HT-29 (cell line): ENCODE results near the gene DCST1. TPM values are rescaled to one million over a fixed set of nuclear protein-coding genes. Genes with fewer than 3 reads are reported as not detected.

Experiments used
- DNase-seq: peaks from one replicate; pipeline ENCODE4 v3.0.0-alpha.2; 2015; ENCODE audit warnings: low spot score
- total RNA-seq: library from RNA; depleted of rRNA; stranded (reverse); fragments of >200 nt; shearing (Covaris generic); gene quantifications from 2 replicates; pipeline ENCODE4 v1.2.3, GENCODE V29; 2014

DCST1 gene
- total RNA-seq, 1 experiment from 2014 or later: 0.05 TPM

DNA sequence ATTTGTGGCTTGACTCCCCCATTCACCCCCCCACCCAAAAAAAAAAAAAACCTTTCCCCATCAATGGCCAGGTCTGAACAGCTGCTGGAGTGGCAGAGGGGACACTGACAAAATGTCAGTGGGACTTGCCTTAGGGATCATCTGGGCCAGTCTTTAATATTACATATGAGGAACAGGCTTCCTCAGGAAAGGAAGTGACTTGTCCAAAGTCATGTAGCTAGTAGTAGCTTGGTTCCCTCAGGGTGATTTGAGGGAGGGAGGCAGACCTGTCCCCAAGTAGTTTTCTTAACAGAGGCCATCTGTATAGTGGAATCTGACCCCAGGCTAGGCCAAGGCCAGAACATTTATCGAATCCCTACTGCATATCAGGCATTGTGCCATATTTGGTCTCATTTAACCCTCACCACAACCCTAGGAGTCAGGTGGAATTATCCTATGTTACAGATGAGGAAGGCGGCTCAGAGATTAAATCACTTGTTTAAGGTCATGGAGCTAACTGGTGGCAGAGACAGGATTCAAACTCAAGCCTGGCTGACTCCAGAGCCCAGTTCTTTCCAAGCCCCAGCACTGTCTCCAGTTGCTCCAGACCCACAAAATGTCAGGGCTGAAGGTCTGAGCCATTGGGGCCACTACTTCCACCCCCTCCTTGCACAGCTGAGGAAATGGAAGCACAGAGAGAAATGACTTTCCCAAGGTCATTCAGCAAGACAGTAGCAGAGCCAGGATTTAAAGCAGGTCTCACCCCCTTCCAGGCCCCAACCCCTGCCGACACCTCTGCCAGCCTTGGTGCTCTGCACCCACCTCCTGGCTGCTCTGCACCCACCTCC lies 20.6 kb upstream of the DCST1 start:
- no peak for DNase-seq

DNA sequence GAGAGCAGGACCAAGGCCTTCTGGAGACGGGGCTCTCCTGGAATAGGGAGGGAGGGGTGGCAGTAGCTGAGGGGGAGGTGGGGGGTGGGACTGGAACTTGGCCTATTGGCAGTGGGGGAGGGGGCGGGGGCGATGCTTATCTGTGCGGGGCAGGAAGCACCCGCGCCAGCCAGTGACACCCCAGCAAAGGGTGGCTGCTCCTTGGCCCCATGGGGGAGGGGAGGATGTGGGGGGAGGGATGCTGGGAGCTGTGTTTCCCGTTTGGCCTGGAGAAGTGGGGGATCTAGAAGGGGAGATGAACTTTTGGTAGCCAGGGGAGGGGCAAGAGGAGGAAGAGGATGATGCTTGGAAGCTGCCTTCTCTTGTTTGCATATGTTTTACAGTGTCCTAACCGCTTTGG lies 20.0 kb upstream of the DCST1 start:
- no peak for DNase-seq

DNA sequence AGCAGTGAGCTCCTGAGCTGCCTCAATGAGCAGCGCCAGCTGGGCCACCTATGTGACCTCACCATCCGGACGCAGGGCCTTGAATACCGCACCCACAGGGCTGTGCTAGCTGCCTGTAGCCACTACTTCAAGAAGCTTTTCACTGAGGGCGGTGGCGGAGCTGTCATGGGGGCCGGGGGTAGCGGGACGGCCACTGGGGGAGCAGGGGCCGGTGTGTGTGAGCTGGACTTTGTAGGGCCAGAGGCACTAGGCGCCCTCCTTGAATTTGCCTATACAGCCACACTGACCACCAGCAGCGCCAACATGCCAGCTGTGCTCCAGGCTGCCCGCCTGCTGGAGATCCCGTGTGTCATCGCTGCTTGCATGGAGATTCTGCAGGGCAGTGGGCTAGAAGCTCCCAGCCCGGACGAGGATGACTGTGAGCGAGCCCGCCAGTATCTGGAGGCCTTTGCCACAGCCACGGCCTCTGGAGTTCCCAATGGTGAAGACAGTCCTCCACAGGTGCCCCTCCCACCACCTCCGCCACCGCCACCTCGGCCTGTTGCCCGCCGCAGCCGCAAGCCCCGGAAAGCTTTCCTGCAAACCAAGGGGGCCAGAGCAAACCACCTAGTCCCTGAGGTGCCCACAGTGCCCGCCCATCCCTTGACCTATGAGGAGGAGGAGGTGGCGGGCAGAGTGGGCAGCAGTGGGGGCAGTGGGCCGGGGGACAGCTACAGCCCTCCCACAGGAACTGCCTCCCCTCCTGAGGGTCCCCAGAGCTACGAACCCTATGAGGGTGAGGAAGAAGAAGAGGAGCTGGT lies 18.7 kb upstream of the DCST1 start:
- DNase-seq: no peak

DNA sequence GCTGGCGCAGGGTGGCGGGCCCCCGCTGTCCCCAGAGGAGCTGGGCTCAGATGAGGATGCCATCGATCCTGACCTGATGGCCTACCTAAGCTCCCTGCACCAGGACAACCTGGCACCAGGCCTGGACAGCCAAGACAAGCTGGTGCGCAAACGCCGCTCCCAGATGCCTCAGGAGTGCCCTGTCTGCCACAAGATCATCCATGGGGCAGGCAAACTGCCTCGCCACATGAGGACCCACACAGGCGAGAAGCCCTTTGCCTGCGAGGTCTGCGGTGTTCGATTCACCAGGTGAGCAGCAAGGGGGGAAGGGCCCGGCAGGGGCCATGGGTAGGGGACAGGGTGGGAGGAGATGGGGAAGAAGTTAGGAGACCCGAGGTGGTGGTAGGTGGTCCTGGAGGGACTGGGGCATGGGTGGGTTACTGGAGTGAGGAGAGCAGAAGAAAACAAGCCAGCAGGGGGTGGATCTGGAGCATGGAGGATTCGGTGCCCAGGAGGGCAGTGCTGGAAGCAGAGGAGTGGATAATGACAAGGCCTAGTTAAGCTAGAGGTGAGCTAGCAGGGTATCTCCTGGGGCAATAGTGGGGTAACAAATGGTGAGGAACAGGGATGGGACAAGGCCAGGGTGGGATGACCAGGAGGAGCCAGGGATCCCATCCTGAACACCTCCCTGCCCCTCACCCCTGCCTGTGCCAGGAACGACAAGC lies 17.9 kb upstream of the DCST1 start:
- DNase-seq: no peak

DNA sequence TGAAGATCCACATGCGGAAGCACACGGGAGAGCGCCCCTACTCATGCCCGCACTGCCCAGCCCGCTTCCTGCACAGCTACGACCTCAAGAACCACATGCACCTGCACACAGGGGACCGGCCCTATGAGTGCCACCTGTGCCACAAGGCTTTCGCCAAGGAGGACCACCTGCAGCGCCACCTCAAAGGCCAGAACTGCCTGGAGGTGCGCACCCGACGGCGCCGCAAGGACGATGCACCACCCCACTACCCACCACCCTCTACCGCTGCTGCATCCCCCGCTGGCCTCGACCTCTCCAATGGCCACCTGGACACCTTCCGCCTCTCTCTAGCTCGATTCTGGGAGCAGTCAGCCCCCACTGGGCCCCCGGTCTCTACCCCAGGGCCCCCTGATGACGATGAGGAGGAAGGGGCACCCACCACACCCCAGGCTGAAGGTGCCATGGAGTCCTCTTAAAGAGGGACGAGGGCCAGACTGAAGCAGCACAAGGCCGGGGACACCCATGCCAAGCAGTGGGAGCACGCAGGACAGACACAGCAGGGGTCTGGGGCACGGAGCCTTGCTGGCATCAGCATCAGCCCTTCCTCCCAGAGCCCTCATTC lies 17.3 kb upstream of the DCST1 start:
- no peak for DNase-seq

DNA sequence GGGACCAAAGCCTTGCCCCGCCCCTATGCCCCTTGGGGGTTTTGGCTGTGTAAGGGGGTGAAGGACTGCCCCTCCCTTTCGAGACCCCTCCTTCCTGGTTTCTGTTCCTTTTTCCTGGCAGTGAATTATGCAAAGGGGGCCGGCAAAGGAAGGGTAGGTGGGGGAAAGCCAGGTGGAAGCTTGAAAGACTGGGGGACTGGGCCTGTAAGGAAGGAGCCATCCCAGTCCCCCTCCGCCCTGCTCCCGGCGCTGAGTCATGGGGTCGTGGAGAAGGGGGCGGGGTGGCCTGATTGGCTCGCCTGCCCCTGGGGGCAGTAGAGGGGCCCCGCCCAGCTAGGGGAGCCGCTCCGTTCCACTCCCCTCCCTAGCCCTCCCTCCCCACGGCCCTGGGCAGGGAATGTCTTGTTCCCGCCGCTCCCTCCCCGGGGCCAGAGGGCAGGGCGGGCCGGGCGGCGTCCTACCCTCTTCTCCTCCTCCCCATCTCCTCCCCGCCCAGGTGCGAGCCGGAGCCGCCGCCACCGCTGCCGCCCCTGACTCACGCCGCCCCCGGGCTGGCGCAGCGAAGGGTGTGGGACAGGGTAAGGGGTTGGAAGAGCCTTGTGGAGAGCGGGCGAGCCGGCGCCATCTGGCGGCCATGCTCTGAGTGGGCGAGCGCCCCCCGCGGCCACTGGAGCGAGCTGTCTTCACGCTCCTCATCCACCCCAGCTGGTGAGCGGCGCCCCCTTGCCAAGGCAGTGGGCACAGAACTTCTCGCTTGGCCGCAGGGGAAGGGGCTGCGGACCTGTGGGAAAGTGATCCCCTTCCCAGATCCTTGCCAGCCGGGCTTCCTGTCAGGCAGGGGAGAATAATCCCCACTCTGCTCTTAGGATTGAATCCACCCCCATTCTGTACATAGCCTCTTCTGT lies 16.3 kb upstream of the DCST1 start:
- DNase-seq: peak; percentile 96

DNA sequence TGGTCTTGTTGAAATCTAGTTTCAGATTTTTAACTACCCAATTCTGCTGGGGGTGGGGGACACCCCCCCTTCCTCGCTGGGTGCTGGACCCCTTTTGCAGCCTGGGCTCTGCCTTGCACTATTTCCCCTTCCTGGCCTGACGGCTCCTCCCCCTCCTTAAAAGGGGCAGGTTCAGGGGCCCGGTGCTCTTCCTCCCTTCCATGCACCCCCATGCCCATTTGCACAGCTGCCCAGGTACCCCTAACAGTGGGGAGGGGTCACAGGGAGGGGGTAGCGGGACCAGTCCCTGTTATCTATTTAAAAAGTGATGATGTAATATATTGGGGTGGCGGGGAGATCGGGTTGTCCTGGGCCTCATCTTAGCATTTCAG lies 15.7 kb upstream of the DCST1 start:
- no peak for DNase-seq

DNA sequence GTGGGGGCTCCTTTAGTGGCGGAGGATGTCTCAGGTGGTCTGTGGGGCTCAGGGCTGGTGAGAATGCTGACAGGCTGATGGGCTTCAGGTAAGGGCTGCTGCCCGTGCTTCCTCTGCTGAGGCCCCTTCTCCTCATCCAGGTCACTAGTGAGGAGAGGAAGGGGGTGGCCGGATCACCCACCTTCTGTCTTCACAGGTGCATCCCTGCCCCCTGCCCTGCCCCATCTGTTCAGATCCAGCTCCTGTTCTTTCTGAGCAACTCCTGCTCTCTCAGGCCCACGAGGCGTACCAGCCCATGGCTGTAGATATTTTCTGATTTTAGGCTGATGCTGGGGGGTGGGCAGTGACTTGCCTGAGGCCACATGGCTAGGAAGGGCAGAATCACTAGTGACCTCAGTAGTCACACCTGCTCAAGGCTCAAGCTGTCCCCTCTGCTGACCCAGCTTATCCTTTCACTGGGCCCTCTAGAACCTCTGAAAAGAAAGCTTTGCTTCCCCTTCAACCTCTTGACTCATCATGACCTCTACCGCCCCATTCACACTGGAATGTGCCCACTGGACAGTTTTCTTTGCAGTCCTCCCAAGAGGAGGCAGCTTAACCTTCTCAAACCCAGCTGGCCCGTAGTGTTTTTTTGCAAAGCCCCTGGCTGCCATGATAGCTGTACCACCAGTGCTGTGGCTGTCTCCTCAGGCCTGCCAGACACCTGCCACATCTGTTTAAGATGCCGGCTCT lies 14.8 kb upstream of the DCST1 start:
- DNase-seq: no peak

DNA sequence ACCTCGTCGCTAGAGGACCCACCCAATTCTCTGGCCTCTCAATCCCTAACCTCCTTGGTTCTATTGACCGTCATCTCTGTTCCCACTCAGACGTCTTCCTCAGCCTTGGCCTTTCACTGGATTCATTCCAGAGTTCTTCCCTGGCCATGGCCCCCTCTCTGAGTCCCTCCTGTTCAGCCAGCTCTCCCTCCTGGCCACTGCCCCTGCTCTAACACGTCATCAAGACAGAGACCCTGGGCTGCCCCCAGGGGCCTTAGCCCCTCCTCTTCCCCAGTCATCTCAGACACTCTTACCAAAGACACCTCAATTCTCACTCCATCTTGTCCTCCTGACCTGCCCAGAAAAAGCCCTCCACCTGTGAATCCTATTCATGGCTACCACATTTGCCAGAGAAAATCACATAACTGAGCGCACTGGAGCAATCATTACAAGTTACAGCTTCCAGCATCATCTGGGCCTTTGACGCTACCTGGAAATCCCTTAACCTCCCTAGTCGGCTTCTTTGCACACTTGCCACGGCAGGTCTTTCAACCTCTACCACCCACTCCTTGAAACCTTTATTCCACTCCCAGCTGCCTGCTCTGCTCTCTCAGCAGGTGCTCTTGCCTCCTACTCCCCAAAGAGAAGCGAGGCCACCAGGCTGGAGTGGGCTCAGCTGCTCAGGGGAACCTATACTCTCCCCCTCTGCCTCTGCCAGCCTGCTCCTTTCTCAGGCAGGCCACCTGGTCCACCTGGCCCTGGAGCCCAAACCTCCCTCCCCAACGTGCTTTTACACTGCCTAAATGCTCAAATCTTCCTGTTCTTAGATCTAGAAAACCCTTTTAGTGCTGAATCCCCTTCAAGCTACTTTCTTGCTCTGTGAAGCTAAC lies 14.0 kb upstream of the DCST1 start:
- no peak for DNase-seq

DNA sequence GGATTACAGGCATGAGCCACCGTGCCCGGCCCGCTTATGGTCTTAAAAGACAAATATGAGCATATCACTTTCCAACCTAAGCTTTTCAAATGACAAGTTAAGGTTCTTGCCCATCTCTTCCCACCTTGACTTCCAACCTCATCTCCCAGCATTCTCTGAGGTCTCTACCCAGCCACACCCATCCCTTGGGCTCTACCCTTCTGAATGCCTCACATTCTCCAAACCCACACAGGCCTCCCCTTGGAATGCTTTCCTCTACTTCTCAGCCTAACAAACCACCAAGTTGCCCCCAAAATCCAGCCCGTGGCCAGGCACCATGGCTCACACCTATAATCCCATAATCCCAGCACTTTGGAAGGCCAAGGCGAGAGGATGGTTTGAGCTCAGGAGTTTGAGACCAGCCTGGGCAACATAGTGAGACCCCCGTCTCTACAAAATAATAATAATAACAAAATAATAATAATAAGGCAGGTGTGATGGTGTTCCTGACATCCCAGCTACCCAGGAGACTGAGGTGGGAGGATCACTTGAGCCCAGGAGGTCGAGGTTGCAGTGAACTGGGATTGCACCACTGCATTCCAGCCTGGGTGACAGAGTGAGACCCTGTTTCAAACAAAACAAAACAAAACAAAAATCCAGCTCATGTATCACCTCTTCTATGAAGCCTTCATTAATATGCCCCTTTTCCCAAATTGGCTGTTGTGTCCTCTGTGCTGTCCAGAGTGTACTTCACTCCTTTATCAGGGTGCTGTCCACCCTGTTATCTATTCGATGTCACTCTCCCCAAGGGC lies 11.3 kb upstream of the DCST1 start:
- DNase-seq: no peak

DNA sequence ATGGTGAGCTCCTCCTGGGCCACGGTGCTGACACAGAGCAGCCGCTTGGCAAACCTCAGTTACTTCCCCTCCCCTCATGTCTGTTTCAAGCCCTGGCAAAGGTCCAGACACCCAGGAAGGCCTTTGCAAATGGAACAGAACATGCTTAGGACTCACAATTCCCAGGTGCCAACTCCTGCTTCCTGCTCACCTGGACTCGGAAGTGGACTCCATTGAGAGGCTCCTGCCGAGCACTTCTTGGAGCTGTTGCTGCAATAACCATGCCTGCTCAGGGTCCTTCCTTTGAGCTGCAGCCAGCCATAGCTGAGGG lies 10.7 kb upstream of the DCST1 start:
- DNase-seq: peak; percentile 55

DNA sequence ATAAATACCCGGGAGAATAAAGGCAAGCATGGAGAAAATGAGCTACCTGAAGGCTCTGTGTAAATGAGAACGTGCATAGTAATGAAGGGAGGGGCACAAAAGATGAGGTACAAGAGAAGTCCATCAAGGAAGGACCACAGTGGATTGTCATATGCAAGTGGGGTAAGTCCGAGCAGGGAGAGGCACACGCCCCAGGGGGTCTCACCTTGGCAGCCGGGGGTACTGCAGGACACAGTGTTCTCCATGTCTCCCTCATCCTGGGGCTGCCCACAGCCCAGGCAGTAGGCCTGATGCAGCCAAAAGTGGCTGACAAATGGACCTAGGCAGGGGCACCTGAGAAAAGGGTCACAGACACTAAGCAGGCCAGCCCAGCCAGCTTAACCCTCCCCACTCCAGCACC lies 10.0 kb upstream of the DCST1 start:
- no peak for DNase-seq

DNA sequence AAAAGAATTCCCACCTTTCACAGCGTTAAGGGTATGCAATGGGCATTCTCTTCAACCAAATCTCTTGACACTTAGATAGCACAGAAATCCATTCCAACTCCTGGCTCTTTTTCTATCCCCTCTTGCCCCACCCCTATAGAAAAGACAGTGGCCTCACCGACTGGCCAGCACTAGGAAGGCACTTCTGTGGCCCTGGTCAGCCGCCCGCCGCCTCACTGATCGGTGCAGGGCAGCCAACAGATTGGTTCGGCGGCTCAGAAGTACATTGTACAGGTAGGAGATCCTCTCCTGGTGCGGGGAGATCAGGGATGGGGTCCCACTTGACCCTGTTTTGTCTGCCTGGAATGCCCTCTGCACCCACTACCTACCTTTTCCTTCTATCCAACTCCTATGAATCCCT lies 9.3 kb upstream of the DCST1 start:
- DNase-seq: no peak

DNA sequence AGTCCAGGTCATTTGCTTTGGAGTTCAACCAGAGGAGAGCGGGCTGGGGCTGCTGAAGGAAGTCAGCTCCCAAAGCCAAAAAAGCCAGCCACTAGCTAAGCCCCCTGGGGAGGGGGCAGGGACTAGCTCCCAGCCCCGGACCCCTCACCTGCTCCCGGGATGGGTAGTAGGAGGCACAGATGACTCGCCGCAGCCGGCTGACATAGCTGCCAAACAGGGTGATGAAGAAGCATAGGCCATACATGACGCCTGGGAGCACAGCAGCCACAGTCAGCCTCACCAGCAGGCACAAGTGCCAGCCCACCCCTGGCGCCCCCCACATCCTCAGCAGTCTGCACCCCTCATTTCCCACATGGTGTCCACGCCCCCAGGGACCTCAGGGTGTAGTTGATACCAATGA lies 7.5 kb upstream of the DCST1 start:
- DNase-seq: no peak

DNA sequence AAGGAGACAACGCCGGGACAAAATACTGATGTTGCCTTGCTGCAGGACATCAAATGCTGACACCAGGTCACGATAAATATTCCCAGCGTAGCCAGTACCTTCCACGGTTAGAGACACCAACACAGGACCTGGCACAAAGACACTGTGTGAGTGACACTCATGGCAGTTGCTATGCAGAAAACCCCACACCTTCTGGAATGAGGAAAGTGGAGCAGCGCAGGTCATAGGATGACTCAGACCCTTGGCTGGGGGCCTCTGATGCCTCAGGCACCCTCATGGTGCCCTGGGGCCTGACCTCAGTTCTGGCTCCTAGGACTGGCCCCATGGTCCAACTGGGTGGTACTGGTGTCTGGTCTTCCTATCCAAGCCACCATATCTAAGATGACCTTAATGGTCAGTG lies 7.0 kb upstream of the DCST1 start:
- no peak for DNase-seq

DNA sequence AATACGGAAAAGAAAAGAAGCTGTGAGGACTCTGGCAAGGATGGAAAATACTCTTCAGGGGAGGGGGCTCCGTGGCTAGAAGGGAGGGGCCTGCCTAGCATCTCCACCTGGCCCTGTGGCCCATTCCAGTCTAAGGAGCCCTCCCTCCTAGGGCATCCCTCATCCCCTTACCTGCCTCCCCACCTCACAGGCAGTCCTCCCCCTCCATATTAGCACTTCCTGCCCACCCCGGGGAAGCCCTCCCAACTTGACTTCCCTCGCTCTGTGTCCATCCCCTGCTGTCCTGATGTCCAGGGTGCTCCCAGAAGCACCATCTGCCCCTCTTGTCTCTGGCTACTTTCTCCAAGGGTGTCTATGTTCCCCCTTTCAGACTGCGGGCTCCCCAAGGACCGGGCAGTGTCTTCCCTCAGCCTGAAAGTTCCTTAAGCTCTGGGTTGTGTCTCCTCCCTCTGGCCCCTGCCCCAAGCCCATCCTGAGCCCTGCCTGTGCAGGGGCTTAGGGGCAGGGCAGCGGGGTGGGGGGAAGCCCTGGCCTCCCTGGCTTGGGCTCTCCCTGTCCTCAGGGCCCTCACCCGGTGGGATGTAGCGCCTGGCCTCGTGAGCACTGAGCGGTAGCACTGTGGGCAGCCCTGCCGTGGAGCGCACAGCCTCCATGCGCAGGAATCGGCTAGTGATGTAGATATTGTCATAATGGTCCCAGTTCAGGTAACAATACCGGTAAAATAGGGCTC lies 3.9 kb upstream of the DCST1 start:
- DNase-seq: no peak

DNA sequence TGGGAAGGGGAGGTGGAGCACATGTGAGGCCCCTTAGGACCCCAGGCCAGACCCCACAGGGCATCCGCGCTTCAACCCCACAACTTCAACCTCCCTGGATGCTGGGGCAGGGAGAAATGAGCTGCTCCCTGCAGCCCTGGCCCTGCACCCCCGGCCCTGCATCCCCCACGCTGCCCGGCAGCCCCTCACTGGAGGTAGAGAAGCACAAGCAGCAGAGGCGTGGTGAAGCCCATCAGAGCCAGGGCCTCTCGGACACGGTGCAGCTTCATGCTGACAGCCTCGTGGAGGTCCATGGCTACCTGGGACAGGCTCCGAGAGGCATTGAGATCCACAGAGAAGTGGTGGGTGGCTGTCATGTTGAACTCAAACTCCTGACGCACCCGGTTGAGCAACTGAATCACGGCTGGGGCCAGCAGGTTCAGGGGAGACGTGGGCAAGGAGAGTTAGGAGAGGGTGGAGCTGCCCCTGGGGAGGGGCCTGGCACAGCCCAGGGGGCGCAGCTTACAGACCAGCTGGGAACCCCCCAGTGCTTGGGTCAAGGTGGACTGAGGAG lies 3.3 kb upstream of the DCST1 start:
- DNase-seq: no peak

DNA sequence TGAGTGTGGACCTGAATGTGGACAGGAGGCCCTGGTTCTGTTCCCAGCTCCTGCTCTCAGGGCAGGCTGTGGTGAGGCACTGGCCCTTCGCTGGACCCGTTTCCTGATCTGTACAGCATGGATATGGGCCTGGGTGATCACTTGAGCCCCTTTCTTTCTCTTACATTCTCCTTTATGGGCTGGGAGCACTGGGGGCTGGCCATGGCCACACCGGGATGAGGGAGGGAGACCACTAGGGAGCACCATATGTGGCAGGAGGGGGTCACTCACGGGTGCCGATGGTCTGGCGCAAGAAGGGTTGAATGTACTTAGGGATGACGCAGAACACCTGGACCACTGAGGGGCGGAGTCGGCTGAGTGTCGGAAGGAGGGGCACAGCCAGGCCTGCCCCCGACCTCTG lies 2.7 kb upstream of the DCST1 start:
- no peak for DNase-seq
